ENCODE data around the gene KAT6B. TPM values are rescaled to one million over a fixed set of nuclear protein-coding genes. Genes with fewer than 3 reads are reported as not detected.

Gene KAT6B
- total and polyA plus RNA-seq, 2 donors (not counting 1 experiment from before 2014, with no cell fraction given) = 3.9 to 37.8 TPM

- H3K4me1 ChIP-seq (ENCODE audit: control insufficient read depth, extremely low read depth, insufficient read depth, low read length) = peaks cover 5% of the 10 kb centered on the region
- no peak overlapping the region for H3K4me3 ChIP-seq (replicated peaks in 1 of 4; ENCODE audit: control extremely low read depth in 1 of 4, insufficient read depth in 1 of 4, low read depth in 3 of 4, low read length in 4 of 4)
- DNase-seq (ENCODE audit: low read depth in 2 of 2) = no peak
- no peaks in the 10 kb centered on the region for H3K9me3 ChIP-seq (ENCODE audit: control insufficient read depth, insufficient read depth, low read depth, low read length)
- H3K36me3 ChIP-seq (ENCODE audit: control insufficient read depth, insufficient read depth, low read length) = no peaks in the 10 kb centered on the region
- no peaks in the 10 kb centered on the region for H4K20me1 ChIP-seq (ENCODE audit: control insufficient read depth, extremely low read depth, insufficient read depth, low read length)
- TF ChIP-seq EZH2 (IDR thresholded peaks at IDR 0.05; ENCODE audit: low read length, missing control alignments) = no peak
- no peak for TF ChIP-seq CTCF (conservative IDR thresholded peaks at IDR 0.05 in 1 of 2, IDR thresholded peaks at IDR 0.05 in 1 of 2; ENCODE audit: low read depth in 1 of 2, low read length in 2 of 2)
- no peak overlapping the region for H3K9ac ChIP-seq (ENCODE audit: insufficient read depth, low read length)
- no peaks in the 10 kb centered on the region for H3K27me3 ChIP-seq (ENCODE audit: control insufficient read depth, insufficient read depth, low read length)
- no peak overlapping the region for H3K27ac ChIP-seq (ENCODE audit: insufficient read depth, low read length)
- H3K79me2 ChIP-seq (ENCODE audit: control insufficient read depth, insufficient read depth, low read length) = peaks cover 4% of the 10 kb centered on the region
- no peak overlapping the region for H2AFZ ChIP-seq (ENCODE audit: low read length)
- no peak overlapping the region for H3K4me2 ChIP-seq (ENCODE audit: extremely low read depth, insufficient read depth, low read length)
These were observed 43.8 kb downstream of the KAT6B start for GRCh38 chr10:74870191-74870590.

- Histone ChIP-seq H3K9ac (ENCODE audit: insufficient read depth, low read length) (no peak overlapping the region), H3K9me3 (ENCODE audit: control insufficient read depth, insufficient read depth, low read depth, low read length) (no peaks in the 10 kb centered on the region), H3K27ac (ENCODE audit: insufficient read depth, low read length) (no peak overlapping the region), H3K79me2 (ENCODE audit: control insufficient read depth, insufficient read depth, low read length) (peaks cover 3% of the 10 kb centered on the region), H3K27me3 (ENCODE audit: control insufficient read depth, insufficient read depth, low read length) (no peaks in the 10 kb centered on the region), H3K4me3 (replicated peaks in 1 of 4; ENCODE audit: control extremely low read depth in 1 of 4, insufficient read depth in 1 of 4, low read depth in 3 of 4, low read length in 4 of 4) (no peak overlapping the region), H3K4me1 (ENCODE audit: control insufficient read depth, extremely low read depth, insufficient read depth, low read length) (peaks cover 5% of the 10 kb centered on the region), H3K36me3 (ENCODE audit: control insufficient read depth, insufficient read depth, low read length) (no peaks in the 10 kb centered on the region), H2AFZ (ENCODE audit: low read length) (no peak overlapping the region), H4K20me1 (ENCODE audit: control insufficient read depth, extremely low read depth, insufficient read depth, low read length) (no peaks in the 10 kb centered on the region), H3K4me2 (ENCODE audit: extremely low read depth, insufficient read depth, low read length) (no peak overlapping the region)
- TF ChIP-seq CTCF (conservative IDR thresholded peaks at IDR 0.05 in 1 of 2, IDR thresholded peaks at IDR 0.05 in 1 of 2; ENCODE audit: low read depth in 1 of 2, low read length in 2 of 2) (no peak), EZH2 (IDR thresholded peaks at IDR 0.05; ENCODE audit: low read length, missing control alignments) (no peak)
- no peak for DNase-seq (ENCODE audit: low read depth in 2 of 2)
These were observed 45.4 kb downstream of the KAT6B start for GRCh38 chr10:74871595-74872382.

DNA sequence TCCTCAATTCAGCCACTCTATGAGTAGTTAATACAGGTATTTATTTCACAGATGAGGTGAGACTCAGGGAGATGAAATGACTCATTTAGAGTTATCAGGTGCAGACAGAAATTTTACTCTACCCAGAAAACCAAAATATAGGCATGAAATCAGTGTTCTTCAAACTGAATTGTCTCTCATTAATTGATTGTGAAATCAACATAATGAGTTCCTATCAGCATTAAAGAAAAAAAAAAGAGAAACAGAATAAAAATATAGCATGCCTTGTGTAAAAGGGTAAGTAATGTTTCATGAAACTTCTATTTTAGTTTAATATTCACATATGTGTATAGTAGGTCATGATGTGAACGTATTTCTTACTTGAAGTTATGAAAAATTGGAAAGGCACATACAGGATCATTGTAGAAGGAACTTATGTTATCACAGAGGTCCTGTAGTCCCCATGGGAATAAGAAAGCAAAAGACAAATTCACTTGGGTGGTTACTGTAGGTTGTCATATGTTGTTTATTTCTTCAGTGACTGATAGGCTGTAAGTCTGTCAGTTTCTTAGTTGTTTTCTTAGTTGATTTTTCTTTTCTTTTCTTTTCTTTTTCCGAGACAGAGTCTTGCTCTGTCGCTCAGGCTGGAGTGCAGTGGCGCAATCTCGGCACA lies 47.5 kb downstream of the KAT6B start:
- H4K20me1 ChIP-seq (ENCODE audit: control insufficient read depth, extremely low read depth, insufficient read depth, low read length) = no peaks in the 10 kb centered on the region
- no peak overlapping the region for H3K27ac ChIP-seq (ENCODE audit: insufficient read depth, low read length)
- no peaks in the 10 kb centered on the region for H3K36me3 ChIP-seq (ENCODE audit: control insufficient read depth, insufficient read depth, low read length)
- TF ChIP-seq EZH2 (IDR thresholded peaks at IDR 0.05; ENCODE audit: low read length, missing control alignments) (no peak), CTCF (conservative IDR thresholded peaks at IDR 0.05 in 1 of 2, IDR thresholded peaks at IDR 0.05 in 1 of 2; ENCODE audit: low read depth in 1 of 2, low read length in 2 of 2) (no peak)
- peaks cover 4% of the 10 kb centered on the region for H3K79me2 ChIP-seq (ENCODE audit: control insufficient read depth, insufficient read depth, low read length)
- H3K4me1 ChIP-seq (ENCODE audit: control insufficient read depth, extremely low read depth, insufficient read depth, low read length) = peaks cover 5% of the 10 kb centered on the region
- peak in 1 of 2 donors; percentile 67 for DNase-seq (ENCODE audit: low read depth in 2 of 2)
- H3K27me3 ChIP-seq (ENCODE audit: control insufficient read depth, insufficient read depth, low read length) = no peaks in the 10 kb centered on the region
- H3K4me3 ChIP-seq (replicated peaks in 1 of 4; ENCODE audit: control extremely low read depth in 1 of 4, insufficient read depth in 1 of 4, low read depth in 3 of 4, low read length in 4 of 4) = no peak overlapping the region
- H3K9me3 ChIP-seq (ENCODE audit: control insufficient read depth, insufficient read depth, low read depth, low read length) = no peaks in the 10 kb centered on the region
- no peak overlapping the region for H3K9ac ChIP-seq (ENCODE audit: insufficient read depth, low read length)
- H2AFZ ChIP-seq (ENCODE audit: low read length) = no peak overlapping the region
- no peak overlapping the region for H3K4me2 ChIP-seq (ENCODE audit: extremely low read depth, insufficient read depth, low read length)

Data from fibroblast of lung (primary cell).